IPS-NIHi7 (cell line): ENCODE results near the gene CACNA1H.
"Not testable (repeated sequence)": the region's sequence is repeated elsewhere in the genome, so short reads cannot be mapped to it uniquely, and the experiment has no call there.

Source experiments
- DNase-seq: peaks from one replicate; pipeline ENCODE4 v3.0.0; 2012; ENCODE audit warnings: mixed read lengths; ENCODE audit errors: extremely low spot score

CACNA1H gene

GRCh38 chr16:1174477-1175357, 21.8 kb downstream of the CACNA1H start:
- no peak for DNase-seq

GRCh38 chr16:1175566-1176279, 22.8 kb downstream of the CACNA1H start:
- DNase-seq: no peak

GRCh38 chr16:1176280-1176897, 23.5 kb downstream of the CACNA1H start:
- no peak for DNase-seq

GRCh38 chr16:1177053-1177452, 24.1 kb downstream of the CACNA1H start:
- no peak for DNase-seq

GRCh38 chr16:1177750-1178149, 24.8 kb downstream of the CACNA1H start:
- no peak for DNase-seq

- DNase-seq: no peak
These were observed 25.5 kb downstream of the CACNA1H start for GRCh38 chr16:1178295-1178910.

GRCh38 chr16:1180549-1181403, 27.9 kb downstream of the CACNA1H start:
- no peak for DNase-seq

GRCh38 chr16:1181404-1182315, 28.8 kb downstream of the CACNA1H start:
- DNase-seq: no peak

- no peak for DNase-seq
These were observed 29.4 kb downstream of the CACNA1H start for GRCh38 chr16:1182316-1182671.

- no peak for DNase-seq
These were observed 30.3 kb downstream of the CACNA1H start for GRCh38 chr16:1182950-1183907.

- DNase-seq: no peak
These were observed 31.4 kb downstream of the CACNA1H start for GRCh38 chr16:1184156-1184868.

- DNase-seq: no peak
These were observed 32.1 kb downstream of the CACNA1H start for GRCh38 chr16:1184980-1185379.

GRCh38 chr16:1185460-1186207, 32.7 kb downstream of the CACNA1H start:
- DNase-seq: not testable (repeated sequence)

GRCh38 chr16:1188432-1189189, 35.7 kb downstream of the CACNA1H start:
- peak; percentile 89 for DNase-seq

- DNase-seq: no peak
These were observed 36.5 kb downstream of the CACNA1H start for GRCh38 chr16:1189455-1189854.

GRCh38 chr16:1190789-1191188, 37.9 kb downstream of the CACNA1H start:
- DNase-seq: not testable (repeated sequence)
